Urinary bladder (tissue), 4 donors: Measurements from ENCODE around the gene CHRD. TPM values are rescaled to one million over a fixed set of nuclear protein-coding genes. Genes with fewer than 3 reads are reported as not detected.

Experiments
- DNase-seq: peaks from one replicate; pipeline ENCODE4 v3.0.0-alpha.2; 2015; ENCODE audit errors: extremely low spot score
- H3K27ac ChIP-seq: one replicate; pipeline ENCODE4 v1.5.1; 2013; ENCODE audit warnings: low read depth, mild to moderate bottlenecking, moderate library complexity
- H3K36me3 ChIP-seq: one replicate; pipeline ENCODE4 v1.6.1; 2013; ENCODE audit warnings: mild to moderate bottlenecking, moderate library complexity; ENCODE audit not compliant: insufficient read depth
- H3K4me1 ChIP-seq: one replicate; pipeline ENCODE4 v1.6.1; 2013; ENCODE audit warnings: mild to moderate bottlenecking, moderate library complexity; ENCODE audit not compliant: insufficient read depth
- H3K4me3 ChIP-seq: one replicate; pipeline ENCODE4 v1.5.1; 2013; ENCODE audit warnings: low read depth, low read length
- WGBS: extraction: QIAGEN DNeasy Blood & Tissue Kit; methylation state at CpG from one replicate; pipeline ENCODE4 v1.1.7; 2013; 5-methylcytosine and 5-hydroxymethylcytosine counted together
- polyA plus RNA-seq: library from polyadenylated mRNA; stranded (reverse); fragments of 200-250 nt; gene quantifications from one replicate; pipeline ENCODE4 v1.2.3, GENCODE V29; 2013
- total RNA-seq: library from RNA; depleted of rRNA; stranded (reverse); fragments of >200 nt; gene quantifications from one replicate; pipeline ENCODE4 v1.2.3, GENCODE V29; 2014
- donor health status: healthy with polysubstance abuse.
- donor health status: healthy.

Gene CHRD
- total and polyA plus RNA-seq, 2 donors = 9.1 to 11.5 TPM

GRCh38 chr3:184352149-184352785 is 27.6 kb upstream of the CHRD start:
- DNase-seq = no peak
- Histone ChIP-seq H3K36me3 (no peaks in the 10 kb centered on the region), H3K27ac (no peak overlapping the region), H3K4me3 (no peak overlapping the region), H3K4me1 (no peaks in the 10 kb centered on the region)
- WGBS = 84% methylated on average over 15 of the region's 15 CpGs

- H3K4me1 ChIP-seq = no peaks in the 10 kb centered on the region
- WGBS = 87% methylated on average over 11 of the region's 11 CpGs
- H3K36me3 ChIP-seq = no peaks in the 10 kb centered on the region
- no peak overlapping the region for H3K4me3 ChIP-seq
- no peak for DNase-seq
- no peak overlapping the region for H3K27ac ChIP-seq
Measured at GRCh38 chr3:184352897-184353545, 26.8 kb upstream of the CHRD start.

DNA sequence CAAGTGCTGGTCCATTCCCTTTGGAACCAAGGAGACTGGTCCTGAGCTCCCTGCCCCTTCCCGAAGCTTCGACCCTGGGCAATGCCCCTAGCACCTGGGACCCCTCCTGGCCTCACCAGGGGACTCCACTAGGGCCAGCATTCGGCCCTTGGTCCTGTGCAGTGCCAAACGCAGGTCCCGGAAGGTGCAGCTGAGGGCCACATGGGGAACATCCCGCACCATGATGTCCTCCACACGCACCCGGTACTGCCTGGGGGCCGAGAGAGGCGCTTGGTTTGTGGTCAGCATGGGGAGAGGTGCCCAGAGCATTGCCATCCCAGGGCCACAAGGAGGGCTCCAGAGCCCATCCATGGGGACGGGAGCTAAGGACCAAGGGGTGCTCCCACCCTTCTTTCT is 26.3 kb upstream of the CHRD start:
- no peak overlapping the region for H3K4me3 ChIP-seq
- H3K36me3 ChIP-seq = no peaks in the 10 kb centered on the region
- no peak overlapping the region for H3K27ac ChIP-seq
- H3K4me1 ChIP-seq = no peaks in the 10 kb centered on the region
- WGBS = 96% methylated on average over 11 of the region's 11 CpGs
- no peak for DNase-seq

DNA sequence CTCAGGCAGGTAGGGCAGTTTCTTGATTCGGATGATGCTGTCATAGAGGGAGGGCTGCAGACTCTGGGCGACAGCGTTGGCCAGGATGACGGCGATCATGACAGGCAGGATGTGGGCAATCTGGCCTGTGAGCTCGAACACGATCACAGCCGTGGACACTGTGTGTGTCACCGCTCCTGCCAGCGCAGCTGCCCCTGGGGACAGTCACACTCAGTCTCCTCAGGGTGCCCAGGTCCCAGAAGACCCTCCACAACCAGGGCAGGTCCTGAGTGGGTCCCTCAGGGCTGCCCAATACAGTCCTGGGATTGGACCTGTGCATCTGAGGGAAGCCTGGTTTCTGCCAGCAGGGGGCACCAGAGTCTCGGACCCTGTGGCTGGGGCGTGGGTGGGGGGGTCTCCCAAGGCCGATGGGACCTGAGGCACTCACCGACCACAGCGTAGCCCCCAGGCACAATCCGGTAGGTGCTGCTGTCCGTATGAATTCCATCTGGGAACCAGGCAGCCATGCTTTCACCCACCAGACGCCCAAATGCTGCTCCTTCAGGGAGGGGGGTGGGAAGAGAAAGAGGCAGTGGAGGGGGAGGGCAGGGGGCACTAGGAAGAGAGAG is 25.6 kb upstream of the CHRD start:
- Histone ChIP-seq H3K27ac (no peak overlapping the region), H3K4me3 (no peak overlapping the region), H3K36me3 (no peaks in the 10 kb centered on the region), H3K4me1 (no peaks in the 10 kb centered on the region)
- WGBS = 58% methylated on average over 18 of the region's 18 CpGs
- no peak for DNase-seq

- no peak for DNase-seq
- no peak overlapping the region for H3K4me3 ChIP-seq
- H3K36me3 ChIP-seq = no peaks in the 10 kb centered on the region
- no peak overlapping the region for H3K27ac ChIP-seq
- no peaks in the 10 kb centered on the region for H3K4me1 ChIP-seq
- 85% methylated on average over 8 of the region's 8 CpGs for WGBS
Measured at GRCh38 chr3:184354754-184355153, 25.1 kb upstream of the CHRD start.

- H3K36me3 ChIP-seq = no peaks in the 10 kb centered on the region
- no peak overlapping the region for H3K4me3 ChIP-seq
- no peak for DNase-seq
- WGBS = 81% methylated on average over 18 of the region's 18 CpGs
- no peaks in the 10 kb centered on the region for H3K4me1 ChIP-seq
- H3K27ac ChIP-seq = no peak overlapping the region
Measured at GRCh38 chr3:184355261-184356040, 24.4 kb upstream of the CHRD start.

- DNase-seq = no peak
- Histone ChIP-seq H3K4me3 (no peak overlapping the region), H3K27ac (no peak overlapping the region), H3K36me3 (no peaks in the 10 kb centered on the region), H3K4me1 (peaks cover 3% of the 10 kb centered on the region)
- 94% methylated on average over 24 of the region's 24 CpGs for WGBS
Measured at GRCh38 chr3:184357248-184358123, 22.4 kb upstream of the CHRD start.

DNA sequence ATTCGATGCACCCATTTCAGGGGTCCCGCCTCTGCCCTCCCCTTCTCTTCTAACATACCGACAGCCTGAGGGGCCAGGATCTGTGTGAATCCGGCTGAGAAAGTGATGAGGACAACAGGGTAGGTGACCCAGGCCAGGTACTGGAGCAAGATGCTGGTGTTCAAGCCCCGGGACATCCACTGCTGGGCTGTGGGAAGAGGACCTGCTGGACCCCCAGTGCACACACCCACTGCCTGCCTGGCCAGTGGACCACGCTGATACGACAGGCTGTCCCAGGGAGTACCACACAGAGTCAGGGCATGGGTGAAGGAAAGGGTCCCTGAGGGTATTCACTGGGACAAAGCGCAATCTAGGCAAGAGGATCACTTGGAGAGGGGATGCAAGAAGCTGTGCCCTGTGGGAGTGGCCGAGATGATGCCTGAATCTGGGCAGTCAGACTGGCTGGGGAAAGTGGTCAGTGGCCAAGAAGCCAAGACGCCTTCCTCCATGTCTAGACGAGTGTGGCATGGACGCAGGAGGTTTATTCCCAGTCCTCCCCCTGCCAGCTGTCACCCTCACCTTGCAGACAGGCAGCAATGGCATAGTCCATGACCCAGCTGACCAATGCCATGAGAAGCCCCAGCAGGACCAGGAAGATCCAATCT is 21.6 kb upstream of the CHRD start:
- WGBS = 94% methylated on average over 12 of the region's 12 CpGs
- DNase-seq = no peak
- no peak overlapping the region for H3K4me3 ChIP-seq
- H3K36me3 ChIP-seq = no peaks in the 10 kb centered on the region
- peaks cover 3% of the 10 kb centered on the region for H3K4me1 ChIP-seq
- H3K27ac ChIP-seq = no peak overlapping the region

DNA sequence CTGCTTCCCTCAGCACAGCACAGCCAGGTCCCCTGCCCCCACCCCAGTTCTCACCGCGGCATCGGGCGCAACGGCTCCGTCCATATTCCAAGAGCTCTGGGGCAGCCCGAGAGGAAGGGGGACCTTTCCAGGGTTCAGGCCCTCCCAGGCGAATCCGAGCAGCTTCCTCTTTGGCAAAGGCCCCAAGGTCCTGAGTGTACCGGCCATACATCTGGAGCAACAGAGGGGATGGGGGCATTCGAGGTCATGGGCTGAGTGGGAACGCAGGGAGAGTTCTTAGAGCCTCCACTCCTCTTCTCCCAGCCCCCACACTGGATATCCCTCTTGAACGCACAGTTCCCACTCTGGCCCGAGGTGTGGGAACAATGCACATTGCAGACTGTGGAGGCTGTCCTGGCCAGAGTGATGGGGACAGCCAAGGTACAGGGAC is 20.9 kb upstream of the CHRD start:
- Histone ChIP-seq H3K4me1 (peaks cover 3% of the 10 kb centered on the region), H3K4me3 (no peak overlapping the region), H3K27ac (no peak overlapping the region), H3K36me3 (no peaks in the 10 kb centered on the region)
- no peak for DNase-seq
- 80% methylated on average over 14 of the region's 14 CpGs for WGBS

DNA sequence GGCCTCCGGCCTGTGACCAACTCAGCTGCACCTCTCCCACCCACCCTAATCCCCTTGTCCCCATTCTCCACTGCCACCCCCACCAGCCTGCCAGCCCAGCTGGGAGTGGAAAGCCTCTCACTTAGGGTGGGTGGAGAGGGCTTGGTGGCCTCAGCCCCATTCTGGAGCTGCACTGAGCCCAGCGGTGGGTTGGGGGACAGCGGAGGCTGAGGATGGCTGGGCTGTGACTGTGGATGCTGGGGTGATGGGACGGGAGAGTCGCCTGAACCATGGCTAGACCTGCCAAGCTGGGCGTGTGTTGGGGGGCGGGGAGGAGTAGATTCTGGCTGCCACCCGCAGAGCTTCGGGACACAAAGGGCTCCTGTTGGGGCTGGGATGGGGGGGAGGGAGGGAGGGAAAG is 20.2 kb upstream of the CHRD start:
- Histone ChIP-seq H3K4me1 (peaks cover 3% of the 10 kb centered on the region), H3K27ac (no peak overlapping the region), H3K4me3 (no peak overlapping the region), H3K36me3 (no peaks in the 10 kb centered on the region)
- no peak for DNase-seq
- 76% methylated on average over 9 of the region's 9 CpGs for WGBS

DNA sequence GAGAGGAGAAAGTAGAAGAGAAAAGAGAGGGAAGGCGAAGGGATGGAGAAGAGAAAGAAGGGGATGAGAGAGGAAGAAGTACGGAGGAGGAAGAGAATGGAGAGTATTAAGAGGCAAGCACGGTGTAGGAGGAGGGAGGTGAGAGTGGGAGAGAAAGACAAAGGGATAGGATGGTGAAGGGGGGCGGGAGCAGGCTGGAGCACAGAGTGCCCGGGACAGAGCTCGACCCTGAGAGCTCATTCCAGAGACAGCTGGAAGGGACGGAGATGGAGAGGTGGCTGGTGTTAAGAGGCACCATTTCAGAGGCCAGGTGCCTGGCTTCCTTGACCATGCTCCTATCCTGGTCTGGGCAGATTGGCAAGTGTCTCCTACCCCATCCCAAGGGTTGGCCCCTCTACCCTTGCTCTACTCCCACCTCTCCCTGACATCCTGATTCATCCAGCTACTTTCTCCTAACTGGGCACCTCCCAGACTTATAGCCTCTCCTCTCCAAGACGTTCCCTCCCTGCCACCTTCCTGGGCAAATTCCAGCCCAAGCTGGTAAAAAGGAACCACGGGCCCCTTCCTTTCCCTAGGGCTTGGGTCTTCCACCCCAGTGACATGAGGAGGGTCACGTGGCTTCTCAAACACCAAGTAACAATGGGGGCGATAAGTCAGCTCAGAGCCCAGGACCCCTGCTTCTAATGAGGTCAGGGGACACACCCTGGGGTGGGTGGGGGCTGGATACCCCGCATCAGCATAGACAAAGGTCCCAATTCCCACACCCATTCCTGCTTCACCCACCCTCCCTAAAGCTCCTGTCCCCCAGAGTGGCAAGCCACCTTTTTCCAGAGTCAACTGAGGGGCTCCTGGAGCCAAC is 19.6 kb upstream of the CHRD start:
- WGBS = 69% methylated on average over 12 of the region's 12 CpGs

GRCh38 chr3:184360929-184361531 is 18.8 kb upstream of the CHRD start:
- Histone ChIP-seq H3K4me1 (peaks cover 3% of the 10 kb centered on the region), H3K36me3 (no peaks in the 10 kb centered on the region), H3K4me3 (peak overlapping the region; percentile 95), H3K27ac (peak overlapping the region; percentile 75)
- no peak for DNase-seq
- 8% methylated on average over 24 of the region's 24 CpGs for WGBS

More for the DNA sequence above, 19.6 kb upstream of the CHRD start:
- peaks cover 3% of the 10 kb centered on the region for H3K4me1 ChIP-seq
- H3K27ac ChIP-seq = no peak overlapping the region
- H3K36me3 ChIP-seq = no peaks in the 10 kb centered on the region
- DNase-seq = no peak
- H3K4me3 ChIP-seq = peak overlapping the region; percentile 95
